Breast epithelium (tissue), 4 donors: ENCODE data around the gene YTHDF2. TPM values are rescaled to one million over a fixed set of nuclear protein-coding genes. Genes with fewer than 3 reads are reported as not detected.
A peak's percentile ranks its signal among the peaks of the same experiment; 100 is the strongest.

Source experiments
- DNase-seq, 2 donors: peaks; one replicate each; pipeline ENCODE4 v3.0.0-alpha.2; 2019; ENCODE audit warnings: low spot score in 2 of 2
- H3K27ac ChIP-seq, 2 donors: fragments of 200-600 bp; sonication (generic) in 1 of 2; one replicate each; pipeline ENCODE4 v1.5.1; 2016 to 2019; ENCODE audit warnings: mild to moderate bottlenecking in 1 of 2
- H3K27me3 ChIP-seq, 2 donors: fragments of 200-600 bp; sonication (generic) in 1 of 2; one replicate each; pipeline versions ENCODE4 v1.5.1 to v1.6.0; 2017 to 2019; ENCODE audit warnings: control low read depth in 1 of 2, mild to moderate bottlenecking in 1 of 2
- H3K36me3 ChIP-seq: fragments of 200-600 bp; one replicate; pipeline ENCODE4 v1.5.1; 2019
- H3K4me1 ChIP-seq, 2 donors: fragments of 200-600 bp; sonication (generic); one replicate each; pipeline ENCODE4 v1.5.1; 2016 to 2019; ENCODE audit warnings: control low read depth in 1 of 2
- H3K4me3 ChIP-seq, 3 donors: fragments of 200-600 bp; sonication (generic); 1 replicate in 2 of 3; 2 replicates in 1 of 3; pipeline ENCODE4 v1.5.1; 2016 to 2019; ENCODE audit warnings: mild to moderate bottlenecking in 3 of 3, moderate library complexity in 2 of 3
- H3K9me3 ChIP-seq, 2 donors: fragments of 200-600 bp; sonication (generic) in 1 of 2; one replicate each; pipeline ENCODE4 v1.5.1; 2016 to 2019; ENCODE audit warnings: control low read depth in 1 of 2
- POLR2A ChIP-seq: fragments of 450-650 bp; IDR thresholded peaks from one replicate; pipeline ENCODE4 v1.6.1; 2016; ENCODE audit warnings: antibody characterized with exemption, mild to moderate bottlenecking, moderate library complexity
- POLR2AphosphoS5 ChIP-seq, 3 donors: sonication (generic); formaldehyde crosslinking; IDR thresholded peaks; one replicate each; pipeline ENCODE4 v1.6.1; 2017; ENCODE audit warnings: antibody characterized with exemption in 3 of 3
- intact Hi-C: fragments of 100-400 bp; cut with DNase I; formaldehyde crosslinking; loops from one replicate; pipeline ENCODE4 v1.15.1; 2023; ENCODE audit warnings: low total_unique reads
- total RNA-seq, 3 donors: library from RNA; depleted of rRNA; stranded (reverse); fragments of >200 nt; gene quantifications; one replicate each; pipeline ENCODE4 v1.1.0, GENCODE V29; 2016
- TF ChIP-seq, protein P1 (sequence below), 3 donors: fragments of 450-650 bp; IDR thresholded peaks; one replicate each; pipeline ENCODE4 v1.5.1; 2016 to 2017; ENCODE audit warnings: antibody characterized with exemption in 3 of 3, mild to moderate bottlenecking in 3 of 3, moderate library complexity in 3 of 3

YTHDF2 gene
- total RNA-seq, 3 donors from 2014 or later = 43.5 to 74.1 (median 66.5) TPM

DNA sequence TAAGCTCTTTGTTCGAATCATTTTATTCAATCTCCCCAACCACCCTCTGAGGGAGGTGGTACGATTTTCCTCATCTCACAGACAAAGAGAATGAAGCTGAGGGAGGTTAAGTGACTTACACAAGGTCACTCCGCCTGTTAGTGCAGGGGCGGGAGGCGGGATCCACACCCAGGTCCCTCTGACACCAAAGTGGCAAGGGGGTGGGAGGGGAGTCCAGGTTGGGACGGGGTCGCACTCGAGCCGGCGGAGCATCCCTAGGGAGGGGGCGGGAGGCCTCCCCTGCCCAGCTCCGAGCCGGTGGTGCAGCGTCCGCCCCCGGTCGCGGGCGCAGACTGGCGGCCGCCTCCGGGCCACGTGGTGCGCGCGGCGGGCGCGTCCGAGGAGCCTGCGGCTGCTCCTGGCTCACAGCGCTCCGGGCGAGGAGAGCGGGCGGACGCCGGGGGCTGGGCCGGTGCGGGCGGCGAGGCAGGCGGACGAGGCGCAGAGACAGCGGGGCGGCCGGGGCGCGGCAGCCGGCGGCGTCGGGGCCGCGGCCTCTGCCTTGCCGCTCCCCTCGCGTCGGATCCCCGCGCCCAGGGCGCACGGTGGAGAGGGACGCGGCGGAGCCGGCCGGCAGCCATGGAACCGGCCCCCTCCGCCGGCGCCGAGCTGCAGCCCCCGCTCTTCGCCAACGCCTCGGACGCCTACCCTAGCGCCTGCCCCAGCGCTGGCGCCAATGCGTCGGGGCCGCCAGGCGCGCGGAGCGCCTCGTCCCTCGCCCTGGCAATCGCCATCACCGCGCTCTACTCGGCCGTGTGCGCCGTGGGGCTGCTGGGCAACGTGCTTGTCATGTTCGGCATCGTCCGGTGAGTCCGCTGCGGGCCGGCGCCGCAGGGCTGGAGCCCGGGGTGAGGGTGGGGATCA, 75.3 kb downstream of the YTHDF2 start, which contains the start of gene OPRD1:
Gene OPRD1, plus strand, starts transcription at position 405 of the 903 bp plus-strand sequence. Its CDS starts 214 bp downstream, at position 619.
- TF ChIP-seq, protein P1, sequence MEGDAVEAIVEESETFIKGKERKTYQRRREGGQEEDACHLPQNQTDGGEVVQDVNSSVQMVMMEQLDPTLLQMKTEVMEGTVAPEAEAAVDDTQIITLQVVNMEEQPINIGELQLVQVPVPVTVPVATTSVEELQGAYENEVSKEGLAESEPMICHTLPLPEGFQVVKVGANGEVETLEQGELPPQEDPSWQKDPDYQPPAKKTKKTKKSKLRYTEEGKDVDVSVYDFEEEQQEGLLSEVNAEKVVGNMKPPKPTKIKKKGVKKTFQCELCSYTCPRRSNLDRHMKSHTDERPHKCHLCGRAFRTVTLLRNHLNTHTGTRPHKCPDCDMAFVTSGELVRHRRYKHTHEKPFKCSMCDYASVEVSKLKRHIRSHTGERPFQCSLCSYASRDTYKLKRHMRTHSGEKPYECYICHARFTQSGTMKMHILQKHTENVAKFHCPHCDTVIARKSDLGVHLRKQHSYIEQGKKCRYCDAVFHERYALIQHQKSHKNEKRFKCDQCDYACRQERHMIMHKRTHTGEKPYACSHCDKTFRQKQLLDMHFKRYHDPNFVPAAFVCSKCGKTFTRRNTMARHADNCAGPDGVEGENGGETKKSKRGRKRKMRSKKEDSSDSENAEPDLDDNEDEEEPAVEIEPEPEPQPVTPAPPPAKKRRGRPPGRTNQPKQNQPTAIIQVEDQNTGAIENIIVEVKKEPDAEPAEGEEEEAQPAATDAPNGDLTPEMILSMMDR (IDR thresholded peaks at IDR 0.05) = no peak
- TF ChIP-seq POLR2A (no peak), POLR2AphosphoS5 (IDR thresholded peaks at IDR 0.05) (no peak)
- Histone ChIP-seq H3K36me3 (no peaks in the 10 kb centered on the region), H3K27me3 (peaks cover 2 to 68% of the 10 kb centered on the region in 2 donors), H3K4me3 (peak within 1 kb of the TSS in 1 of 3 donors; percentile 37), H3K27ac (no peak within 1 kb of the TSS), H3K4me1 (no peaks in the 10 kb centered on the region), H3K9me3 (no peaks in the 10 kb centered on the region)
- intact Hi-C loops = no loop called here
- DNase-seq = no peak

GRCh38 chr1:28812669-28813468, 76.1 kb downstream of the YTHDF2 start:
- DNase-seq = no peak
- intact Hi-C loops = no loop called here
- peaks cover 2 to 70% of the 10 kb centered on the region in 2 donors for H3K27me3 ChIP-seq
- no peaks in the 10 kb centered on the region for H3K36me3 ChIP-seq
- H3K4me3 ChIP-seq = peak overlapping the region in 1 of 3 donors; percentile 37
- no peaks in the 10 kb centered on the region for H3K9me3 ChIP-seq
- H3K4me1 ChIP-seq = no peaks in the 10 kb centered on the region
- TF ChIP-seq, protein P1 (IDR thresholded peaks at IDR 0.05) = no peak
- TF ChIP-seq POLR2A (no peak), POLR2AphosphoS5 (IDR thresholded peaks at IDR 0.05) (no peak)
- H3K27ac ChIP-seq = no peak overlapping the region

- DNase-seq = no peak
- intact Hi-C loops = no loop called here
- H3K36me3 ChIP-seq = no peaks in the 10 kb centered on the region
- TF ChIP-seq POLR2A (no peak), POLR2AphosphoS5 (IDR thresholded peaks at IDR 0.05) (no peak)
- TF ChIP-seq, protein P1 (IDR thresholded peaks at IDR 0.05) = no peak
- peaks cover 2 to 70% of the 10 kb centered on the region in 2 donors for H3K27me3 ChIP-seq
- H3K4me3 ChIP-seq = no peak overlapping the region
- no peaks in the 10 kb centered on the region for H3K9me3 ChIP-seq
- H3K4me1 ChIP-seq = no peaks in the 10 kb centered on the region
- H3K27ac ChIP-seq = no peak overlapping the region
These were observed 77.3 kb downstream of the YTHDF2 start for GRCh38 chr1:28813931-28814465.

DNA sequence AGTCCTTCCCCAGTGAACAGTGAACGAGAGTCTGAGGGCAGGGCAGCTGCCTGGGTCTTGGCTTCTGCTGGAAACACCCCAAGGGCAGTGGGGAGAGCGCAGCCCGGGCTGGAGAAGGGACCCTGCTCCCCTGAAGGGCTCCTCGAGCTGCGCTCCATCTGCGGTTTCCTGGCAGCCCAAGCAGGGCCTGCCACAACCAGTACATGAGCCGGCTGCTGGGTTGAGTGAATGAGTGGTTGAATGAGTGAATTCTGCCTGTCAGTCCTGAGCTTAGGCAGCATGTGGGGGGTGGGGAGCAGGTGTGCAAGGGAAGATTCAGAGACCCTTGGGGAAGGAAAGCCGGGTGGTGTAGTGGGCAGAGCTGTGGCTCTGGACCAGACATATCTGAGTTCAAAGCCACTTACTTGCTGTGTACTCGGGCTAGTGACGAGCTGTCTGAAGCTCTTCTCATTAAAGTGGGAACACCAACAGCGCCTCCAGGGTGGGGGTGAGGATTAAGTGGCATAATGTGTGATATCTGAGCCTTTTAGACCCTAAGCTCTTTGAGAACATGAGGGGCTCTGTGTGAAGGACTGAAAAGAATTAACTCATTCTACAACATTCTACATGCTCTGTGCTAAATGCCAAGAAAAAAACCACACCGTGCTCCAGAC, 78.9 kb downstream of the YTHDF2 start:
- peaks cover 2 to 63% of the 10 kb centered on the region in 2 donors for H3K27me3 ChIP-seq
- intact Hi-C loops = no loop called here
- TF ChIP-seq POLR2A (no peak), POLR2AphosphoS5 (IDR thresholded peaks at IDR 0.05) (no peak)
- TF ChIP-seq, protein P1 (IDR thresholded peaks at IDR 0.05) = no peak

More for the DNA sequence above, 78.9 kb downstream of the YTHDF2 start:
- Histone ChIP-seq H3K4me1 (no peaks in the 10 kb centered on the region), H3K27ac (no peak overlapping the region), H3K36me3 (no peaks in the 10 kb centered on the region), H3K4me3 (no peak overlapping the region), H3K9me3 (no peaks in the 10 kb centered on the region)
- DNase-seq = no peak
